ENCODE measurements around the gene TMC1. TPM values are rescaled to one million over a fixed set of nuclear protein-coding genes. Genes with fewer than 3 reads are reported as not detected.

Gene TMC1
- total RNA-seq, 2 experiments from 2014 or later = not detected

DNA sequence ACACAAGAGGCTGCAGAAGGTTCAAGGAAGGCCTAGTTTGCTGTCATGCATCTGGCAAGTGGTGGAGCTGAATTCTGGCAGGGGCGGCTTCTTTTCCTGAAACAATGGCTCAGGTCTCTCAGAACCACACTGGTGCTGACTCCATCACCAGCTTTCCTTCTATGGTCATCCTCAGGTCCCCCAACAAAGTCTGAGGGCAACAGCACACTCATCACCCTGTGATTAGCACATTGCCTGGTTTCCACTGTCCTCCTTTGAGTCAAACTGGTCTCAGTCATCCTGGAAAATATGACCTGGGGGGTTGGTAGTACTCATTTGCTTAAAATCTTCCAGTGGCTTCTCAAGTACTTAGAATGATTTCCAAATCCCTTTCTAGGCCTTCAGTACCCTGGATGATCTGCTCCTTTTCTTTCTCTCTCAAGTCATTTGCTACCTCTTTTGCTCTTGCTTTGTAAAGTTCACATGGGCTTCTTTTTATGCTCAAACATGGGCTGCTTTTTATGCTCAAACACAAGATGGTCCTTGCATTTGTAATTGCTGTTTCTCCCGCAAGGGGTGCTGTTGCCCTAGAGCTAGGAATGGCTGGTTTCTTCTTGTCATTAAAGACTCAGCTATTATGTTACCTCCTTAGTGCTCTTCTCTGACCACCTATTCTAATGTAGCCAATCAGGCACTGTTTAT is 286.5 kb downstream of the TMC1 start:
- Mint-ChIP-seq H3K36me3 (ENCODE audit: low read depth) (no peaks in the 10 kb centered on the region), H3K4me1 (ENCODE audit: low read depth) (no peaks in the 10 kb centered on the region), H3K27ac (no peak overlapping the region), H3K27me3 (ENCODE audit: low read depth) (no peaks in the 10 kb centered on the region), H3K9me3 (peaks cover 2% of the 10 kb centered on the region), H3K4me3 (no peak overlapping the region)
- intact Hi-C loops (cut with micrococcal nuclease) = no loop called here
- no peak for DNase-seq
- CTCF ChIA-PET = interaction anchor here (0.6 to 1.0 kb wide), 3 partner anchors 9 to 569 kb away, joined by 3 read pairs; no protein-coding TSS in a partner anchor

DNA sequence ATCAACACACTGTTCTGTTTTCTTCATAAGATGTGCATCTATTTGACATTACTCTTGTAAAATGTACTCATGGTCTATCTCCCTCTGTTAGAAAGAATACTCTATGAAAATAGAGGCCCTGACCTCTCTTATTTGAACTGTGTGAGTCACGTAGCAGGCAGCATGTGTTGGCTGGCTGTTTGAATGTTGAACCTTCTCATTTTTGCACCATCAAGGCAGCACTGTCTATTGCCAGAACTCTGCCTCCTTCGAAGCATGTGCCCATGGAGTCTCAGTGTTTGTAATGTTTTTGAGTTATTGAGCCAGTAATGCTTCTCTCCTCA is 287.0 kb downstream of the TMC1 start:
- H3K27ac Mint-ChIP-seq = no peak overlapping the region
- no peak for DNase-seq
- peaks cover 2% of the 10 kb centered on the region for H3K9me3 Mint-ChIP-seq
- CTCF ChIA-PET = interaction anchor here (1.0 kb wide), 1 partner anchor 8 kb away, joined by 3 read pairs; no protein-coding TSS in a partner anchor
- H3K4me1 Mint-ChIP-seq (ENCODE audit: low read depth) = no peaks in the 10 kb centered on the region
- H3K4me3 Mint-ChIP-seq = no peak overlapping the region
- intact Hi-C loops (cut with micrococcal nuclease) = no loop called here
- H3K36me3 Mint-ChIP-seq (ENCODE audit: low read depth) = no peaks in the 10 kb centered on the region
- no peaks in the 10 kb centered on the region for H3K27me3 Mint-ChIP-seq (ENCODE audit: low read depth)

DNA sequence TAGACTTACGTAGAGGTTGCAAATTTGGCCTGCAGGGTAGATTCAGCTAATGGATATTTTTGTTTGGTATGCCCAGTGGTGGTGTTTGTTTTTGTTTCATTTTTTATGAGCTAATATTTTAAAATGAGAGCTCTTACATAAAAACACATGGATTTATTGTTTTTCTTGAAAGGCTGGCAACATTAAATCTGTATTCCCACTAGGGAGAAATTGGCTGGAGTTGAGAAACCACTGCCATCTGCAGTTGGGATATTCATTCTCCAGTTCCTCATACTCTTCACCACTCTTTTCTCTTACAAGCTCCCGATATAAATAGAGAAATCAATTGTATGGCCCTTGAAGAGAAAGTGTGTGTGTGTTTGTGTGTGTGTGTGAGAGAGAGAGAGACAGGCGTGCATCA is 288.2 kb downstream of the TMC1 start:
- Mint-ChIP-seq H3K36me3 (ENCODE audit: low read depth) (no peaks in the 10 kb centered on the region), H3K27ac (no peak overlapping the region), H3K4me3 (no peak overlapping the region), H3K27me3 (ENCODE audit: low read depth) (peaks cover 2% of the 10 kb centered on the region), H3K9me3 (no peaks in the 10 kb centered on the region), H3K4me1 (ENCODE audit: low read depth) (no peaks in the 10 kb centered on the region)
- intact Hi-C loops (cut with micrococcal nuclease) = no loop called here
- CTCF ChIA-PET = interaction anchor here (1.0 kb wide), 1 partner anchor 12 kb away, joined by 4 read pairs; no protein-coding TSS in a partner anchor
- no peak for DNase-seq

DNA sequence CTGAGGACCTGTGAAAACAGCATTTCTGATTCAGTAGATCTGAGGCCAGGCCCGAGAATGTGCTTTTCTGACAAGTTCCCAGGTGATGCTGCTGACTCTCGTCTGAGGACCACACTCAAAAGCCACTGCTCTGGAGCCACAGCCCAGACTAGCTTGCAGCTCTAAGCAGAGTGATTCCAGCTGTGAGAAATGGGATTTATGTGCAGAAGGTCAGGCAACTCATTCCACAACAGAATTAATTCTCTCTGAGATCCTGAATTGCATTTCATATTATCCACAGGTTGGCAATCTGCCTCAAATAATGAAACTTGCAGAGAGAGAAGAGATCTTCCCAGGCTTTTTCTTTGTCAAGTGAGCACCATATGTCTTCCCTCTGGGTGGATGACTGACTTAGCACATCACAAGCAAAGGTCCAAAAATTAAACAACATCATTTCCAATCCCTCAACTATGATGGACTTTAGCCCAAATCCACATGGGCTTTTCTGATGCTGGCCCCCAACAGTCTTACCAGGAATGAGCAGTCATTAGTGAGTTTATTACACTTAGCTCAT is 291.2 kb downstream of the TMC1 start:
- Mint-ChIP-seq H3K4me3 (no peak overlapping the region), H3K4me1 (ENCODE audit: low read depth) (no peaks in the 10 kb centered on the region), H3K27me3 (ENCODE audit: low read depth) (peaks cover 3% of the 10 kb centered on the region), H3K27ac (no peak overlapping the region), H3K36me3 (ENCODE audit: low read depth) (no peaks in the 10 kb centered on the region), H3K9me3 (no peaks in the 10 kb centered on the region)
- intact Hi-C loops (cut with micrococcal nuclease) = no loop called here
- CTCF ChIA-PET = no interaction called here
- DNase-seq = no peak

DNA sequence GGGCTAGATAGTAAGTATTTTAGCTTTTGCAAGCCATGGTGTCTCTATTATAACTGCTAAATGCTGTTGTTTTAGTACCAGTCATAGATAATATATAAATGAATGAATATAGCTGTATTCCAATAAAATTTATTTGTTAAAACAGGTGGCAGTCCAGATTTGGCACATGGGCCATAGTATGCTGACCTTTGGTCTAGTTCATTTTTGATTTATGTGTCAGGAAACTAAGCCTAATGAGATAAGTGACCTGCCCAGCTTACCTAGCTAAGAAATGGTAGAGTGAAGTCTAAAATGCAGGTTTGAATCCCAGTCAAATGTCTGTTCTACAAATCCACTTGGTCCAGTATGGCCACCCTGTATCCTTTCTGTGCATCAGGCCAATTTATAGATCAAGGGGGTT is 292.1 kb downstream of the TMC1 start:
- Mint-ChIP-seq H3K9me3 (no peaks in the 10 kb centered on the region), H3K27me3 (ENCODE audit: low read depth) (peaks cover 8% of the 10 kb centered on the region), H3K4me3 (no peak overlapping the region), H3K36me3 (ENCODE audit: low read depth) (no peaks in the 10 kb centered on the region), H3K4me1 (ENCODE audit: low read depth) (no peaks in the 10 kb centered on the region), H3K27ac (no peak overlapping the region)
- CTCF ChIA-PET = no interaction called here
- DNase-seq = no peak
- intact Hi-C loops (cut with micrococcal nuclease) = no loop called here

DNA sequence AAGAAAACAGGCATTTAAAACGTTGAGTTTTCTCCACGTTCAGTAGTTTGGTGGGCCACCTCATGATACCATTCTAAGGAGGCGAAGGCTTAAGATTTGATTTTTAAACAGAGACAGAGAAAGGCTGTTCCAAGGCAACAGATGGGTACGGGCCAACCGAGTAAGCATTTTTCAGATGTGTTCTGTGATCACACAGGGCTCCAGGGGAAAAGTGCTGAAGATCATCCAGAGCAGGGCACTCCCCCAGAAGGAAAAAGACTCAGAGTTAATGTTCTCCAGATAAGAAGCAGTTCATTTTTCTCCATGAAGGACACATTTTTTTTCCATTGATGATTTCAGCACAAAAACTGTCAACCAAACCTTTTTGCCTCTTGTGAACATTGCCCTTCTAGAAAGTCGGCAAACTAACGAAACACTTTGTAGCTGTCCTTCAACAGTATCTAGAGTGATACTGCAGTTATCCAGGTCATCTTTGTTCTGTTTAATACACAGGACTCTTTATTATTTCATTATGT is 292.7 kb downstream of the TMC1 start:
- Mint-ChIP-seq H3K27ac (no peak overlapping the region), H3K4me1 (ENCODE audit: low read depth) (no peaks in the 10 kb centered on the region), H3K9me3 (no peaks in the 10 kb centered on the region), H3K4me3 (no peak overlapping the region), H3K36me3 (ENCODE audit: low read depth) (no peaks in the 10 kb centered on the region), H3K27me3 (ENCODE audit: low read depth) (peaks cover 9% of the 10 kb centered on the region)
- CTCF ChIA-PET = no interaction called here
- intact Hi-C loops (cut with micrococcal nuclease) = no loop called here
- DNase-seq = no peak

DNA sequence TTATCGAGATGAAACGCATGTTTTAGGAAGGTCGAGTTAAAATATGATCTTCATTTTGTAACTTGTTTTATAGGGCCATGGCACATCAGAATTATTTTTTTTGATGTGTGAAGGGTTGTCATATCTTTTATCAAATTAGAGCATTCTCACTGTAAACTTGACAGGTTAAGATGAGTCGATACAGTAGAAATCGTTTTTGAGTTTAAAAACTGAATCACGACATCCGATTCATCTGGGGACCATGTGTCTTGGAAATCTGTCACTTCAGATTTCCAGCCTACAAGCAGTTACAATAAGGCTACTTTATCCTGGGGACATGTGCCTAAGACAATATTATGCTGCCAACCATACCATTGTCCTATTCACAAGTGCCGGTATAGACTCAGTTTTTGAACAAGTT is 295.3 kb downstream of the TMC1 start:
- no peaks in the 10 kb centered on the region for H3K36me3 Mint-ChIP-seq (ENCODE audit: low read depth)
- peaks cover 9% of the 10 kb centered on the region for H3K27me3 Mint-ChIP-seq (ENCODE audit: low read depth)
- H3K4me3 Mint-ChIP-seq = no peak overlapping the region
- no peaks in the 10 kb centered on the region for H3K4me1 Mint-ChIP-seq (ENCODE audit: low read depth)
- H3K27ac Mint-ChIP-seq = no peak overlapping the region
- CTCF ChIA-PET = interaction anchor here (1.2 kb wide), 1 partner anchor 9 kb away, joined by 3 read pairs; no protein-coding TSS in a partner anchor
- H3K9me3 Mint-ChIP-seq = no peaks in the 10 kb centered on the region
- intact Hi-C loops (cut with micrococcal nuclease) = no loop called here
- no peak for DNase-seq

DNA sequence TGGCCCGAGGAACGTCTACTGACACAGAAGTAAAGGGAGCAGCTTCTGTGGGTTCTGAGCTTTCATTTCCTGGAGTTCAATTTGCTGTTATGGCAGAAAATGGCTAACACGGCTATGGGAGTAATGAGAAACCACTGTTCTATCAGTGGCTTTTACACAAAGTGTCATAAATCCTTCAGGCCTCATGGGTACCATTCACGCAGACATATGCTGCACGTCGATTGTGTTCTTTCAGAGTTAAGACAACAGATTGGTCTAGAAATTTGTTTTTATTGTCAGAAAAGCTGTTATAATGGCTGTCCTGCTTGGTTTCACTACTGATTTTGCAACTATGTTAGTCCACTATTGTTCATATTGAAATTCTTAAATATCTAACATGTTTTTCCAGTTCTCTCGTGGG is 296.0 kb downstream of the TMC1 start:
- peaks cover 9% of the 10 kb centered on the region for H3K27me3 Mint-ChIP-seq (ENCODE audit: low read depth)
- H3K4me3 Mint-ChIP-seq = no peak overlapping the region
- no peaks in the 10 kb centered on the region for H3K36me3 Mint-ChIP-seq (ENCODE audit: low read depth)
- intact Hi-C loops (cut with micrococcal nuclease) = no loop called here
- no peaks in the 10 kb centered on the region for H3K4me1 Mint-ChIP-seq (ENCODE audit: low read depth)
- H3K27ac Mint-ChIP-seq = no peak overlapping the region
- no peaks in the 10 kb centered on the region for H3K9me3 Mint-ChIP-seq
- CTCF ChIA-PET = interaction anchor here (0.7 to 1.2 kb wide), 2 partner anchors 9 to 425 kb away, joined by 3 read pairs; no protein-coding TSS in a partner anchor
- no peak for DNase-seq

DNA sequence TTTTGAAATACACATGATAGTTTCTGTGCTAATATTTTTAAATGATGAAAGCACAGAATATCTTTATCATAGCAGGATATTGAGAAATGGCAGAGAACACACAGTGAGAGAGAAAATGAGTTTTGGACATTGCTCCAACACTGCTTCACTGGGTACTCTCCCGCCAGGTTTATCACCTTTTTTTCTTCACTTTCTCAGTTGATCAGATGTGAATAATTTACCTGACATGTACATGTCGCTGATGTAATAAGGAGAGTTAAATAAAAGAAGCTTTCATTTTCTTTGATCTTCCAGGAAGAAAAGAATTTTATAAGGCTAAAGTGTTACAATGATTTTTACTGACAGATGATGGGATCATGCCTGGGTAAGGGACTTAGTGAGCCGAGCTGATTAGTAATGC is 297.0 kb downstream of the TMC1 start:
- Mint-ChIP-seq H3K4me1 (ENCODE audit: low read depth) (no peaks in the 10 kb centered on the region), H3K27me3 (ENCODE audit: low read depth) (peaks cover 9% of the 10 kb centered on the region), H3K4me3 (no peak overlapping the region), H3K9me3 (no peaks in the 10 kb centered on the region), H3K27ac (no peak overlapping the region), H3K36me3 (ENCODE audit: low read depth) (no peaks in the 10 kb centered on the region)
- CTCF ChIA-PET = interaction anchor here (1.1 kb wide), 1 partner anchor 537 kb away, joined by 4 read pairs; no protein-coding TSS in a partner anchor
- intact Hi-C loops (cut with micrococcal nuclease) = no loop called here
- DNase-seq = no peak

DNA sequence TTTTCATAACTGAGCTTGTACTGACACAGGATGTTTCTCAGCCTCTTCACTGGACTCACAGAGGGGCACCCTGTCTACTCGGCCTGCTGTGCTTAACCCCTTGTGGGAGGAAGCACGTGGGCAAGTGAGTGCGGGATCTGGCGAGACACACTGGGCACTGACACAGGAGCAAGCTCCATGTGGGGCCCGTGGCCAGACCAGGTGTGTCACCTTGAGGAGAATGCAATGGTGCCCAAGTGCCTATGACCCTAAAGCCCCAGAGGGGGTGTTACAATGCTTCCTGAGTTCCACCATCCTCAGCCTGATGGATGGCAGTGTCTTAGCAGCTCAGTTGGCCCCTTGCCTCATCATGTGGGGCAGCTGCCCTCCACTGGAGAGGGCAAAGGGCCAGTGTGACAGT is 302.6 kb downstream of the TMC1 start:
- no peaks in the 10 kb centered on the region for H3K9me3 Mint-ChIP-seq
- intact Hi-C loops (cut with micrococcal nuclease) = loop anchor here (2.0 kb wide), 1 partner anchor 785 kb away; no protein-coding TSS in a partner anchor
- no peaks in the 10 kb centered on the region for H3K27me3 Mint-ChIP-seq (ENCODE audit: low read depth)
- no peak overlapping the region for H3K4me3 Mint-ChIP-seq
- H3K27ac Mint-ChIP-seq = no peak overlapping the region
- no peaks in the 10 kb centered on the region for H3K36me3 Mint-ChIP-seq (ENCODE audit: low read depth)
- CTCF ChIA-PET = no interaction called here
- DNase-seq = no peak
- H3K4me1 Mint-ChIP-seq (ENCODE audit: low read depth) = no peaks in the 10 kb centered on the region

DNA sequence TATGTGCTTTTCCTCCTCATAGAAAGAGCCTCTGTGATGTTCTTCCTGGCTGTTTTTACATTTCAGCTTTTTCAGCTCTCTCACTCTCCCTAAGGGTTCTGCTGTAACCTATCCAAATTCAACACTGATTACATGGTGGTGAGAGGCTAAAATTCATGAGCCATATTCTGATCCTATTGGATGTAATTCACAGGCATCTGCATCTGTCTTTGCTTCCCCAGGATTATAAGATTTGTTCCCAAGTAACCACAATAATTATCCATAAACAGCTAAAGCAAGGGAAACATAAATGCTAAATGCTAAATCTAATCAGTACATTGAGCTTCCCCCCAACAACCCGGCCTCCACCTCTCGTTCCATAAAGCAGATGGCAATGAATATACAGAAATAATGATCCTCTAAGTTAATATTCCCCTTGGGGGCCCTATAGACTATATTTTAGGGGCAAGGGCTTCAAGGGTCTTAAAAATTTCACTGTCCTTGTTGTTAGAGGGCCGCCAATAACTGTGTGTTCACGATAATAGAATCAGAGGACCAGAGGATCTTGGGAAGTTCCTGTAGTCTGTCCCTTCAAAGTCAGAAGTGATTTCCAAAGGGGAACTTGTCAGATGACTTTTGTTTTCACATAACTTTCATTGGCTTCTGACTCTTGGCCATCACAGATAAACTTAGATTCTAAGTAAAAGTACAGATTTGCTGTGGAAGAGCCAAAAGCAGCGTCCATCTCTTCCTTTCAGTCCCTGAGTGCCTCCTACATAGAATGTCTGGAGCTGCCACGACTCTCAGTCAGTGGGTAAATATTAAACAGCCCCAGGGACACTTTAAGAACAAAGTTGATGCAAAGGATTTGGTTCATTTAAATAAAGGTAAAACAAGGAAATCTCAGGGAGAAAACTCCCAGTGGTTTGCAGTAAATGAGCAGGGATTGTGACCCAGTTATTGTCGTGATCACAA is 305.9 kb downstream of the TMC1 start:
- CTCF ChIA-PET = interaction anchor here (0.5 to 1.1 kb wide), 5 partner anchors 30 to 646 kb away, joined by 3 to 4 read pairs (median 4); no protein-coding TSS in a partner anchor

DNA sequence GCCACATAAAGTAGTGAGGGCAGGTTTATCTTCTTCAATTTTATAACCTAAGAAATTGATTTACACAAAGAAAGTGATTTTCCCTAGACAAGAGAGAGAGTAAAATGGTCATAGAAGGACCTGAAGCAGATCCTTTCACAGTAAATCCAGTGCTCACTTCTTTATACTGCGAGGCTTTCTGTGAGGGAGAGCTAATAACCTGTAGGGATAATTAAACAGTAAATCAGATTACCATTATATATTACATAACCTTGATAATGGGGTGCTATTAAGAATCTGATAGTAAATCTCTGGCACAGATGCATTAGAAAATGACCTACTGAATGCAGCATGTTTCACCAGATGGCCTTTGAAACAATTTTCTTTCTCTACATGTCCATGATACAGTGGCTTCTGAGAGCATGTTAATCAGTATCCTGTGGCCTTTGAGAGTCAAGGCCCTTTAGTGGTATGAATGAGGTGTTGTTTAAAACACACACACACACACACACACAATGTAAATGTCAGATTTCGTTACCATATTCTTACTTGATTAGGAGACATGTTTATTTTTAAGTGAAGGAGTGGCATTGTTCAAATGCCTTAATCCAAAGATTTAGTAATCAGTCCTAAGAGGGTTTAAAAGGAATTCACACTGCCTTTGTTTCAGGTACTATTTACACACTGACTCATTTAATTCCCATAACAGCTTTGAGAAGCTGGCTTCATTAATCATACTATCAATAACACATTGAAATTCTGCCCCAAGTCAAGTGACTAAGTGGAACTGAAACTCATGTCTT is 306.7 kb downstream of the TMC1 start:
- Mint-ChIP-seq H3K27ac (no peak overlapping the region), H3K27me3 (ENCODE audit: low read depth) (no peaks in the 10 kb centered on the region), H3K36me3 (ENCODE audit: low read depth) (no peaks in the 10 kb centered on the region), H3K4me3 (no peak overlapping the region), H3K9me3 (no peaks in the 10 kb centered on the region), H3K4me1 (ENCODE audit: low read depth) (no peaks in the 10 kb centered on the region)
- CTCF ChIA-PET = no interaction called here
- intact Hi-C loops (cut with micrococcal nuclease) = no loop called here
- DNase-seq = no peak

More for the DNA sequence above, 305.9 kb downstream of the TMC1 start:
- Mint-ChIP-seq H3K36me3 (ENCODE audit: low read depth) (no peaks in the 10 kb centered on the region), H3K4me3 (no peak overlapping the region), H3K27ac (no peak overlapping the region), H3K27me3 (ENCODE audit: low read depth) (no peaks in the 10 kb centered on the region), H3K9me3 (no peaks in the 10 kb centered on the region), H3K4me1 (ENCODE audit: low read depth) (no peaks in the 10 kb centered on the region)
- no peak for DNase-seq
- intact Hi-C loops (cut with micrococcal nuclease) = no loop called here

Data from activated naive CD4-positive, alpha-beta T cell treated with anti-CD3 and anti-CD28 coated beads for 36 hours (primary cell).